LNCaP clone FGC (cell line): ENCODE results near the gene DIABLO.

Experiments
- DNase-seq: peaks from one replicate; pipeline ENCODE4 v3.0.0-alpha.2; 2011; ENCODE audit warnings: low read depth
- H3K4me3 ChIP-seq: 2 replicates; pipeline ENCODE4 v1.5.1; 2011; ENCODE audit warnings: mild to moderate bottlenecking, low read depth, low read length, control low read depth
- TF ChIP-seq, protein P1 (sequence below): IDR thresholded peaks from 2 replicates; pipeline ENCODE4 v1.5.1; 2012; ENCODE audit warnings: mild to moderate bottlenecking; ENCODE audit not compliant: control insufficient read depth, insufficient read depth; ENCODE audit errors: extremely low read depth

Gene DIABLO

DNA sequence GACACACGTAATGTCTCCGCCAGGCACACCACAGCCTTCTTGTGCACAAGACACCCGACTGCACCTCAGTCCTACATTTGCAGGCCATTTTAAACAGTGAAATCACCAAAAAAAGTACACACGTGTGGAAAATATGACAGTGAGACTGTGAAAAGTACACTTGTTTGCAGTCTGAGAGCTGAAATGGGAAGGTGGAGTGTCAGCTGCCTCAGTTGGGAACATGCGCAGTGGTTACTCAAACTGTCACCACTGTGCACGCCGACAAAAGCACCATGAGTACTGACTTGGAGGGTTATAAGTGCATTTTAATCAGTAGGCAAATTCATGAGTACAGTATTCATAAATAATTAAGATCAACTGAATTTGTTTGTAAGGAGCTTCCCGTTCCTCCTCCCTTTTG is 24.7 kb upstream of the DIABLO start:
- H3K4me3 ChIP-seq = no peak overlapping the region
- no peak for DNase-seq
- TF ChIP-seq, protein P1, sequence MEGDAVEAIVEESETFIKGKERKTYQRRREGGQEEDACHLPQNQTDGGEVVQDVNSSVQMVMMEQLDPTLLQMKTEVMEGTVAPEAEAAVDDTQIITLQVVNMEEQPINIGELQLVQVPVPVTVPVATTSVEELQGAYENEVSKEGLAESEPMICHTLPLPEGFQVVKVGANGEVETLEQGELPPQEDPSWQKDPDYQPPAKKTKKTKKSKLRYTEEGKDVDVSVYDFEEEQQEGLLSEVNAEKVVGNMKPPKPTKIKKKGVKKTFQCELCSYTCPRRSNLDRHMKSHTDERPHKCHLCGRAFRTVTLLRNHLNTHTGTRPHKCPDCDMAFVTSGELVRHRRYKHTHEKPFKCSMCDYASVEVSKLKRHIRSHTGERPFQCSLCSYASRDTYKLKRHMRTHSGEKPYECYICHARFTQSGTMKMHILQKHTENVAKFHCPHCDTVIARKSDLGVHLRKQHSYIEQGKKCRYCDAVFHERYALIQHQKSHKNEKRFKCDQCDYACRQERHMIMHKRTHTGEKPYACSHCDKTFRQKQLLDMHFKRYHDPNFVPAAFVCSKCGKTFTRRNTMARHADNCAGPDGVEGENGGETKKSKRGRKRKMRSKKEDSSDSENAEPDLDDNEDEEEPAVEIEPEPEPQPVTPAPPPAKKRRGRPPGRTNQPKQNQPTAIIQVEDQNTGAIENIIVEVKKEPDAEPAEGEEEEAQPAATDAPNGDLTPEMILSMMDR = no peak

DNA sequence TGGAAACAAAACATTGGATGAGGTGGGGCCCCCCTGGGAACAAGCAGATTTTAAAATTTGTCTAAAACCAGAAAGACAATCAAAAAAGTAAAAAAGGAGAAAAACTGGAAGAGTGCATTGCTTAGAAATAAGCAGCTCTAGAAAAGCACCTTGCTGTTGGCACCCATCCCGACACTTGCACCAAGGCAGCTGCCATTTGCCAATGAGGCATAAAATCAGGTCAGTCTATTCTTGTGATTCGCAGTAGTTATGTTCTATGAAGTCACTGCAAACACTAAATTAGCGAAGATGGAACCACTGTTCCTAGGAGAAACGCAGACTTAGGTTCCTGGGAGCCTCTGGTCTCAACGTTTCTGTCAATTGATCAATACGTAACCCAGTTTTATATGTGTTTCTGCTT is 24.2 kb upstream of the DIABLO start:
- no peak overlapping the region for H3K4me3 ChIP-seq
- TF ChIP-seq, protein P1 = no peak
- DNase-seq = no peak

DNA sequence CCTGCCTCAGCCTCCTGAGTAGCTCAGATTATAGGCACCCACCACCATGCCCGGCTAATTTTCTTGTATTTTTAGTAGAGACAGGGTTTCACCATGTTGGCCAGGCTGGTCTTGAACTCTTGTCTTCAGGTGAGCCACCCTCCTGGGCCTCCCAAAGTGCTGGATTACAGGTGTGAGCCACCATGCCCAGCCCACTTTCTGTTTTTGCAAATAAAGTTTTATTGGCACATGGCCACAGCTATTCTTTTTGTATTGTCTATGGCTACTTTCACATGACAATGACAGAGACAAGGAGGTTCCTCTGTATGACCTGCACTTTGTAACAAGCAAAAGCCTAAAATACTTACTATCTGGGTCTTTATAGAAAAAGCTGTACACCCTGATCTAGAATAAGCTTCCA is 19.7 kb upstream of the DIABLO start:
- TF ChIP-seq, protein P1 = no peak
- no peak overlapping the region for H3K4me3 ChIP-seq
- no peak for DNase-seq

DNA sequence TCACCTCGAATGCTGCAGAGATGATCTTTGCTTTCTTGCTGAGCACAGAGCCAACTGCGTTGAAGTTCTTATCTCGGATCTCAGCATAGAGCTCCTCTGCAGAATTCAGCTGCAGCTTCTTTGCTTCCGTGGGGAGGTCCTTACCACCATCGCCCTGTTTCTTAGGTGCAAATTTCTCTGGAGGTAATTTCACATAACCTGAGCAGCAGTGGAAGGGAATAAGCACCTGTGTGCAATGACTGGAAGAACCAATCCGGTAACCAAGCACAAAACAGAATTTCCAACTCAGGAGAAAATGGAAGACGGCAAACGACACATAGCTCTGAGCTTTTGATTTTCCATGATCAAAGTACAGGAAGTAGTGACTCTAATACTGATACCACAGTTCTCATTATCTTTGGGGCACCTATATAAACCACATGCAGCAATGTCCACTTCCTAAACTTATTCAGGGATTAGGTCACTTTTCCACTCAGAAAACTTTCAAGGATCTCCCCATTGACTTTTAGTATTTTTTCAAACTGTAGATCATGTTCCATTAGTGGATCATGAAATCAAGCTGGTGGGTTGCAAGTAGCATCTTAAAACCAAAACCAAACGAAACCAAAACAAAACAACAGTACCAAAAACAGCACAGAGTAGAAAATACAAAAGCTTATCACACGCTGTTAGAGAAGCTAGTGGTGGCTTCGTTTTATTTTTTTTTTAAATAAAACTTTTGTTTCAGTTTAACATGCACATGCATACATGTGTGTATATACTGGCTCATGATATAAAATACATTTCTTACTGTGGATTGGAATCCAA is 18.9 kb upstream of the DIABLO start:
- H3K4me3 ChIP-seq = no peak overlapping the region
- TF ChIP-seq, protein P1 = no peak
- DNase-seq = no peak

DNA sequence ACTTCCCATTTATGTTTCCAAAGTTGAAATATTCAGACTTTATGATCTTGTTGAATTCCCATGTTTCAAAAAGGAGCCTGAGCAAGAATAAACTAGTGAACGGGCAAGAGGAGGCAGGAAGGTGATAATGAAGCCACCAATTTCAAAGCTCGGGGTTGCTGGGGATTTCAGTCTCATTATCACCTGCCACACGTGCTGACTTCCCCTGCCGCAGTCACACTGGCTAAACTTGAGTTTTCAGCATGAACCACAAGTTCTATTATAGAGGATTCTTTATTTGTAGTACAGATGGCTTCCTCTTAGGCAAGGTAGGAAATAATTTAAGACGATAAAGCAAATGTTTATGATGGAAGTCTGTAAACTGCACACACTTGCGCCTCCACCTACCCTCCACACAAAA is 18.1 kb upstream of the DIABLO start:
- TF ChIP-seq, protein P1 = no peak
- H3K4me3 ChIP-seq = no peak overlapping the region
- DNase-seq = no peak

DNA sequence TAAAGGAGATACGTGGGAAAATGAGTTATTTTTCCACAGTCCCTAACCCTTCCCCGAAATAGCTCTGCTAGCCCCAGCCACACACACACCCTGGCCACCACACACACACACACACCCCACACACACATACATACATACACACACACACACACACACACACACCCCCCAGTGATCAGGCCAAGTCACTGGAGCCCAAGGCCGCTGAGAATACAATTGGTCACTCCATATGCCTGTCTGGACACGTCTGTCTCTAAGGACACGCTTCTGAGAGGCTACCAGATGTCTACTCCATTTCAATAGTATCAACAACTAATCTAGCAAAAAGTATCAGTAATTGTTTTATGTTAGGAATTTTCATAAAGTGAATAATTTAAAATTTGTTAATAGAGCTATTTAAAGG is 13.0 kb upstream of the DIABLO start:
- no peak for DNase-seq
- no peak overlapping the region for H3K4me3 ChIP-seq
- TF ChIP-seq, protein P1 = no peak

DNA sequence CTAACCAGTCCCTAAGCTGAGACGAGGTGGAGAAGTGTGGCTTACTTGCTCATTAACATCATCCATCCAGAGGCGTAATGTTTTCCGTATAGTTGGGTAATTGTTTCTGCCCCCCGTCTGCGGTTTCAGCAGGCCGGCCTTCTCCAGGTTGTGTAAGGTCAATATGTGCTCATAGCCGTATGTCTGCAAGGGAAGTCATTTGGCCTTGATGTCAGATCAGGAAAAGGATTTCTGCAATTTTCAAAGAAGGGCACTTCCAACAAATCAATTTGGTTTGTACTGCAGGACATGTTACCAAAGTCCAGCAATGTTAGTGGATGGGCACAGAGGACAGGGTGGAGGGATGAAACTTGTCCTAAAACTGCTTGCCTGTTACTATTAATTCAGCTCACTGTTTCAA is 9.9 kb upstream of the DIABLO start:
- TF ChIP-seq, protein P1 = no peak
- DNase-seq = no peak

More for the DNA sequence above, 9.9 kb upstream of the DIABLO start:
- H3K4me3 ChIP-seq = no peak overlapping the region
